AG09309 (cell line): ENCODE measurements around the gene PEX5L.

ENCODE experiments used
- DNase-seq: peaks from one replicate; pipeline ENCODE4 v3.0.0-alpha.2; 2010; ENCODE audit warnings: low read depth
- H3K4me3 ChIP-seq: 2 replicates; pipeline ENCODE4 v1.5.1; 2011; ENCODE audit warnings: mild to moderate bottlenecking, low read depth, low read length, moderate library complexity; ENCODE audit not compliant: control insufficient read depth
- CTCF ChIP-seq: IDR thresholded peaks from 2 replicates; pipeline ENCODE4 v1.5.1; 2011; ENCODE audit warnings: mild to moderate bottlenecking, low read depth, low read length, inconsistent platforms; ENCODE audit not compliant: insufficient read depth, control insufficient read depth; ENCODE audit errors: missing control alignments

Gene PEX5L

GRCh38 chr3:179945569-179945968, 91.2 kb downstream of the PEX5L start:
- no peak for DNase-seq

GRCh38 chr3:179943117-179943880, 93.4 kb downstream of the PEX5L start:
- TF ChIP-seq CTCF = no peak
- no peak overlapping the region for H3K4me3 ChIP-seq
- DNase-seq = no peak

More at GRCh38 chr3:179945569-179945968, 91.2 kb downstream of the PEX5L start:
- H3K4me3 ChIP-seq = no peak overlapping the region
- no peak for TF ChIP-seq CTCF

- TF ChIP-seq CTCF = no peak
- H3K4me3 ChIP-seq = no peak overlapping the region; the same call in 1 of the 2 replicates
- DNase-seq = no peak
Observed at GRCh38 chr3:179942553-179943075, 94.1 kb downstream of the PEX5L start.

- TF ChIP-seq CTCF = no peak
- DNase-seq = no peak
- no peak overlapping the region for H3K4me3 ChIP-seq
Observed at GRCh38 chr3:179935710-179936109, 101.0 kb downstream of the PEX5L start.

- DNase-seq = no peak
- no peak for TF ChIP-seq CTCF
- no peak overlapping the region for H3K4me3 ChIP-seq
Observed at GRCh38 chr3:179933914-179934313, 102.8 kb downstream of the PEX5L start.

- no peak for TF ChIP-seq CTCF
- no peak overlapping the region for H3K4me3 ChIP-seq
- no peak for DNase-seq
Observed at GRCh38 chr3:179933080-179933479, 103.7 kb downstream of the PEX5L start.
